Measurements from ENCODE around the gene PRR16.

- TF ChIP-seq EZH2 (optimal IDR thresholded peaks at IDR 0.05; ENCODE audit: low read depth, low read length) (no peak), CTCF (IDR thresholded peaks at IDR 0.05; ENCODE audit: low read length) (no peak), EZH2phosphoT487 (IDR thresholded peaks at IDR 0.05; ENCODE audit: low read length) (no peak)
These were observed 174.3 kb downstream of the PRR16 start for GRCh38 chr5:120638449-120638848.
